Activated T-helper 1 cell treated with Interleukin-2 at 50 U/mL for 16 hours (primary cell): ENCODE measurements around the gene BRD9.

Experiments
- DNase-seq: peaks from one replicate; pipeline ENCODE4 v3.0.0-alpha.2; 2020; ENCODE audit warnings: low read depth

BRD9 gene

DNA sequence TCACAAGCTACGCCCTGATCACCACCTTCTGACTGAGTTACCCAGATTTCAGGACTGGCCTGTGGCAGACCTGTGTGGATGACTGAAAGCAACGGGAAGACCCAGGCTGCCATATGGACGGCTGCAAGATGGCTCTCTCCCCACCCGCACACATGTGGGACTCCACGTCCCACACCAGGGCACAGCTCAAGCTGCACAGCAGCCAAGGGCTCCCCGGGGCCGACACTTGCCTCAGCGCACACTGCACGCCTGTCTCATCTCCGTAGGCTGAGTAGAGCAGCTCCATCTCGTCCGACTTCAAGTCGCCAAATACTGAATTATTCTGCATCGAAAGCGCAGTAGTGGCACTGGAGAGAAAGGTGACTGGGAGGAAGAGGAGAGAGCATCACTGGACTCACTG is 14.5 kb downstream of the BRD9 start:
- DNase-seq: no peak

DNA sequence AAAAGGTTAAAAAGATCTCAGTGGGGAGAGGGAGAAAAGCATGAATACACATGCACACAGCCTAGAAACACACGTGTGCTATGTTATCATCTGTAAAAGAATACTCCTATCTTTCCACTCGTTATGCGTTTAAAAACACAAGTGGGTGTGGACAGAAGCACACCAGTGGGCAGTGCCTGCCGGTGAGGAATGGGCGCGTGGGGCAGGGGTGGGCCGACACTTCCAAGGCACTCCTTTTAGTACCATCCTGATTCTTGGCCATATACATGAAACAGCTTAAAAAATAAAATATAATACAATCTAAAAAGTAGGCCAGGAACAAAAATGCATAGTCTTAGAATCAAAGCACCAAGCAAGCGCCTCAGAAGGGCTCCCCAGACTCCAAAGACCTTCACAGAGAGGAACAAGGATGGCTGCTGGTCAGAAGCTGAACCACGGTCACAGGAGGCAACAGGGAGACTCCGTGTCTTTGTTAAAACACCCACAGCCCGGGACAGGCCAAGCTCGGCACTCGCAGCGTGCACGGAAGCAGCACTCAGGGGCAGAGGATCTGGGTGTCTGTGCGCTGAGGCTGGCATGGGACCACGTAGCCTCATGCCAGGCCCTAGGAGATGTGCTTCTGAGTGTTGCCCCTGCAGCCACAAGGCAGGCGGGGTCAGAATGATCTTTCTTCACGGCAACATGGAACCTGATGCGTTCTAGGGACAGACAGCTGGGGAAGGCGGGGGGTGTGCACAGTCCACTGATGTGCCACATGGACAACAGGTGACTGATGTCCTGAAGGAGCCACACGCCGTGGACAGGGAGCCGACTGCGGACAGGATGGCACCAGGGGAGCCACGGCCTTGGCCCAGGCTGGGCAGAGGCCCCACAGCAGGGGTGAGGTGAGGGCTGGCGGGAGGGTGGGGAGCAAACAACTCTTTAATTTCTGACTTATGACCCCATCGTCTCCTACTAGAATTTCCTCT is 15.9 kb downstream of the BRD9 start:
- no peak for DNase-seq

DNA sequence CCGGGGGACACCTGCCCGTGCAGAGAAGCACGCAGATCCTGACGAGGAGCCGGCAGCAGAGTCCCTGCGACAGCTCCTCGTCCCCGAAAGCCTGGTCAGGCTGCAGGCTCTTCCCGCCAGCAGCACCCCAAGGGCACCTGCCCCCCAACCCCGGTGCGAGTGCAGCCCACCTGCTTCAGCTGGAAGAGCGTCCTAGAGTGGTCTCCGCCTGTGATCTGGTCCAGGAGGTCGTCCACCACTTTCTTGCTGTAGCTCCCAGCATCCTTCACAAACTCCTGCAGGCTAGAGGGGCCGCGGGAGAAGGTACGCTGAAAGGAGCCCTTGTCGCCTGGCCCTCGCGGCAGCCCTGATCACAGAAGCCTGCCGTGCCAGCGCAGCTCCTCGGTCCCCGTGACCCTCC is 16.7 kb downstream of the BRD9 start:
- DNase-seq: no peak

DNA sequence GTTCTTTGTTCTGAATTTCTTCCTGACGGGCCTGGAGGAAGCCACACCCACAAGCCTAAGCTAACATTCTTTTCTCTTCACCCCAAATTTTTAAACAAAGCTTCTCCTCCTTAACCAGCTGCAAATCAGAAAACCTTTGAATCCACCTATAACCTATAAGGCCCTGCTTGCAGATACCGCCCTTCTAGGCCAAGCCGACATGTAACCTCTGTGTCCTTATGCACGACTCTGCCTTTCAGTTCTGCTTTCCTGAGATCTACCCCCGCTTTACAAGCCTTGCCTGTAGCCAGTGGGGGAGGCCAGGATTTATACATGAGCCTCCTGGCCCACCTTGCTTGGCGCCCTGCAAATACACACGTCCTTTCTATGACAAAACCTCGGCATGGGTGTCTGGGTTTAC is 19.3 kb downstream of the BRD9 start:
- no peak for DNase-seq

DNA sequence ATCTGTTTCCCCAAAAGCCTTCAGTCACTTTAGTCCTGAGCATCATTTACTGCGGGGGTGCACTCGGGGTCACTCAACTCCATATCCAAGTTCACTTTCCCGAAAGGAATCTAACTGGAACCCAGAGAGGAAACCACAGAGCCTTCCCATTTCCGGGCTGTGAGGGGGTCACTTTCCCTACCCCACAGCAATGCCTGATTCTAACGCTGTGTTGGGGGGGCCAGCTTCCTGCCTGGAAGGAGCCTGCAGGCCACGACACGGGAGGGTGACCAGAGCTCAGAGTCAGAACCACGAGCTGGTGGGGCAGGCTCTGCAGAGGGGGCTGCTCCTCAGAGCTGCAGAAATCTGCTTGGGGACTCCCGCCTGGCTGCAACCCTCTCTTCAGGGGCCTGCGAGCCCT is 20.3 kb downstream of the BRD9 start:
- DNase-seq: no peak

DNA sequence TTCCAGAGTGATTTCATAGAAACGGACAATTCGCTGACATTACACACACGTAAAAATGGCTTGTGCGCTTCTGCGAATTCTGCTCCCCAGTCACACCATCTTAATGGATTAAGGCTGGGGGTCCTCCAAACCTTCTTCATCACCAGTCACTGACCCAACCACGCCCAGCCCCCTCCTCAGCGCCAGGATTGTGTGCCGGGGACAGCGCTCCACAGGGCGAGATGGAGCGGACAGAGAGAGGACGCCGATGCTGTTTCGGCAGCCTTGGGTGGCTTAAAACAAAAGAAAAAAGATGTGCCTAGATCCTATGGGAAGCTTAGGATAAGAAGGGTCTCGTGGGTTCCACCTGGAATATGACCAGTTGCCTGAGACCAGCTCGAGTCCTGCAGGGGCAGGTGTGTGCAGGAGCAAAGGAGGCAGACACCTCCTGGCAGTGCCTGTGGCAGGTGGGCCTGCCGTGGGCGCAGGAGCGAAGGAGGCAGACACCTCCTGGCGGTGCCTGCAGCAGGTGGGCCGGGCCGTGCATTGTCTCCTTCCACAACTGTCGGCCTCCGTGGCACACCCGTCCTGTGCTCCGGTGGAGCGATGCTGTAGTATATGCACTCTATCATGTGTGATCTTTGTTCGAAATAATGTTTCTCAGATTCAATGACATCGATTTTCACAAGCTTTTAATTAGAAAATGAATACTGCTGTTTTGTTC is 20.9 kb downstream of the BRD9 start:
- no peak for DNase-seq

DNA sequence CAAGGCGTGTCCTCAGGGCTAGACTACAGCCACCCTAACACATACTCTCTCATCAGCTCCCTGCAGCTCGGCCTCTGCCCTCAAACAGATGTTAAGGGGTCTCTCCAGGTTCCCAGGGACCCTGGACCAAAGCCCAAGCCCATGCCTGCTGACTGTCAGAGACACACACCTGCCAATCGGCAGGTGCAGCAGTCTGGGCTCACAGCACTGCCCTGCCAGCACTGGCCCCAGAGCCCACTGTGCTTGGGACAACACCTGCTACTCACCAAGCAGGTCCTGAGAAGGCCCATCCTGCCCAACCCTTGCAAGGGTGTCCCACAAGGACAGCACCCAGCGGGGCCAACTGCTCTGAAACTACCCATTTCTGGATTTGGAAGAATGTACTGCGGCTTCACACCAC is 21.6 kb downstream of the BRD9 start:
- DNase-seq: no peak

DNA sequence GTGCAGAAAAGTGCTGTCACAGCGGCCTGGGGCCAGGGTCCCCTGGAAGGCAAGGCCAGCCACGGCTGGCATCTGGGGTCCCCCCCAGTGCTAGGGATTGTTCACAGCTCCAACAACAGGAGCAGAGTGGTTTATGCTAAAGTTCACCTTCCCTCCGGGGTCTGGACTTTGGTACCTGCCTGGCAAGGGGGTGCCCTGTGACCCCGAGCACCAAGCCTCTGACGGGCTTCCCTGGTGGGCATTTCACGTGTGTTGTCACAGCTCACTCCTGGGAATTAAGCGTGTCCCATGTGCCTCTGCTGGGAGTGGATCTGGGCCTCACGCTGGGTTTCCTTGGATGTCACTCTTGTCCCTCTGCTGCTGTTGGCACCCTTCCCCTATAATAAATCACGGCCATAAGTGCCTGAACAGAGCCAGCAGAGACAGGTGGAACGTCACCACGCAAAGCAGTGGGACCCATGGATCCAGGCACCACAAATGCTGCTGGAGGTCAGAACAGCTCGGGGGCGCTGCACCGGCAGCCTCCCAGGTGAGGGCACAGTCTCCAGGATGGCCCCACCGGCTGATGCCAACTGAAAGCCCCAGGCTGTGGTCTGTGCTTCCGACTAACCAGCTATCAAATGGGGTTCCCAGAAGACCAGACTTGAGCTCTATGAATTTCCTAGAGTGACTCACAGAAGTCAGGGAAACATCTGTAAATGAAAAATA is 24.0 kb downstream of the BRD9 start:
- DNase-seq: no peak

DNA sequence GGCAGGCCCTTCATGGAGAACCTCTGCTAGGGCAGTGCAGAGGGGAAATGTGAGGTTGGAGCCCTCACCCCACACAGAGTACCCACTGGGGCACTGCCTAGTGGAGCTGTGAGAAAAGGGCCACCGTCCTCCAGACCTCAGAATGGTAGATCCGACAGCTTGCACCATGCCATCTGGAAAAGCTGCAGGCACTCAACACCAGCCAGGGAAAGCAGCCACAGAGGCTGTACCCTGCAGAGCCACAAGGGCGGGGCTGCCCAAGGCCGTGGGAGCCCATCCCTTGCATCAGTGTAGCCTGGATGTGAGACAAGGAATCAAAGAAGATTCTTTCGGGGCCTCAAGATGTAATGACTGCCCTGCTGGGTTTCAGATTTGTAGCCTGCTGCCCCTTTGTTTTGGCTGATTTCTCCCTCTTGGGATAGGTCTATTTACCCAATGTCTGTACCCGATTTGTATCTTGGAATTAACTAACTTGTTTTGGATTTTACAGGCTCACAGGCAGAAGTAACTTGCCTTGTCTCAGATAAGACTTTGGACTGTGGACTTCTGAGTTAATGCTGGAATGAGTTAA is 25.2 kb downstream of the BRD9 start:
- DNase-seq: no peak

DNA sequence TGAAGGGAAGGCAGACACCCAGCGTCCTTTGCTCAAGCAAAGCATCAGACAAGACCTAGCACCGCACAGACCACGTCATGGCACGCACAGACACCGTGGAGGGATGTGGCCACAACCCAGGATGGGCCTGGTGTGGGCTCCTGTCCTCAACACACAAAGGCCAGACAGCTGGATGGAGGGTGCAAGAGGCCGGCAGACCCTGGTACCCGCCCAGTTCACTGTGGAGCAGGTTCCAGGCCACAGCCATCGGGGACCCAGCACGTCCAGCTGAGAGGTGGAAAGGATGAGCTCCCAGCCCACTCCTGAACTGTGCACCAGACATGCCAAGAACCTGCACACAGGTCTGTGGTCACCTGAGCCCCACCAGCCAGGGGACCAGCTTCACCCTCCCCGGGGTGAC is 26.8 kb downstream of the BRD9 start:
- DNase-seq: no peak

DNA sequence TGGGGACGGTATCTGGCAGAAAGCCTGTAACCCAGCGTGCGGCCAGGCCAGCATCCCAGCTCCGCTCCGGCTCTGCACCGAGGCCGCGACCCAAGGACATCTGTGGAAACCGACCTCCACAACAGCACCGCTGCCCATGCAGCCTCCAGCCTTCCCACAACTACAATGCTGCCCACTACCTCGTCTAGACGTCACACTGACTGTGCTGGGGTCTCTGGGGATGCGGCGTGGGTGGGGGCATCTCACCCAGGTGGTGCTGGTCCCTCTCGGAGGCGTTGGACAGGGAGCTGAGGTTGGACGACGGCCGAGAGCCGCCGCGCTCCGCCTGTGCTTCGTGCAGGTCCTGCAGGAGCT is 27.5 kb downstream of the BRD9 start:
- DNase-seq: no peak

DNA sequence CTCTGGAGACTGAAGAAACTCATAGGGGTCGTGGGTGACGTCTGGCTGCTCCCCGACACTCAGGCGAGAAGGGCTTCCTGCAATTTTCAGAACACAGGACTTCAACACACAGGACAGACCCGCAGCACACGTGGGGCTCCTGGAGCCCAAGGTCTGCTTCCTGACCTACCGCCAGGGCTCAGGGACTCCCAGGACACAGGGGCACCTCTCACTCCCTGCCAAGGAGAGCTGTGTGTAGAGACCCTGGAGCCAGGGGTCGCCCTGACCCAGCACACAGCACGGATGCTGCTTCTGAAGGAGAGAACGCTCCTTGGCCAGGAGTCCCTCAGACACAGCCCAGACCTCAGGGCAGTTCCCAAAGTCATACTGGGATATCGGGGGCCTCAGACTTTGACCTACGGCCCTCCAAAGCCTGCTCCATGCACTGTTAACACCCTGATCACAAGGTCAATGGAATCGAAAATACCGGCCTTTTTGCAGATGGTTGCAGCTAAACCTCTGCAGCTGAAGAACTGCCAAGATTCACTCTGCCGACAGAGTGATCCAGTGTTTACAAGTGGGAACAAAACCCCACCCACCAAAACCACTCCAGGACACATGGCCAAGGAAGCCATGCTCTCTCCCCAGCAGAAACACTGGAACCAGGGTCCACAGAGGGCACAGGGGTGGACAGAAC is 28.0 kb downstream of the BRD9 start:
- DNase-seq: no peak

DNA sequence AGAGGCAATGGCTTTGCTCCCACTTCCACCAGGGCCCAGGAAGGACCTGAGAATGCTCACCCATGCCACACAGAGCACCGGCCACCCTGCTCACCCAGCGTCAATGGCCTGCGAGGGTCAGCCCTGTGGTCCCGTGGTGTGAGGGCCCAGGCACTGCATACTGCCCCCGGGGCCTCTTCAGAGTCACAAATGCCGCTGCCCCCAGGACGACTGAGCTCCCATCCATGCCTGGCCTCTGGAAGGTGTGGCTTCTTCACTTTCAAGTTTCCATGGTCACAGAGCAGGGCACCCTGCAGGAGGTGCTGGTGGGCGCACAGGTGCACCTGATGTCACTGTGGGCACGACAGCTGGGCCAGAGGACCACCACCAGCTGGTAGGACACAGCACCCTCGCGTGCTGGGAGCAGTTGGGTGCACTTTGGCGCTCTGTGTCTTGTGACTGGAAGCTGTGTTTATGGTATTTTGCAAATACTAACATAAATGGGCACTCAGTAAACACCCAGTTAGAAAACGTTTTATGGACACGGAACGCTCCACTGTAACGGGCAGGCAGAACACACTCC is 29.3 kb downstream of the BRD9 start:
- DNase-seq: no peak

DNA sequence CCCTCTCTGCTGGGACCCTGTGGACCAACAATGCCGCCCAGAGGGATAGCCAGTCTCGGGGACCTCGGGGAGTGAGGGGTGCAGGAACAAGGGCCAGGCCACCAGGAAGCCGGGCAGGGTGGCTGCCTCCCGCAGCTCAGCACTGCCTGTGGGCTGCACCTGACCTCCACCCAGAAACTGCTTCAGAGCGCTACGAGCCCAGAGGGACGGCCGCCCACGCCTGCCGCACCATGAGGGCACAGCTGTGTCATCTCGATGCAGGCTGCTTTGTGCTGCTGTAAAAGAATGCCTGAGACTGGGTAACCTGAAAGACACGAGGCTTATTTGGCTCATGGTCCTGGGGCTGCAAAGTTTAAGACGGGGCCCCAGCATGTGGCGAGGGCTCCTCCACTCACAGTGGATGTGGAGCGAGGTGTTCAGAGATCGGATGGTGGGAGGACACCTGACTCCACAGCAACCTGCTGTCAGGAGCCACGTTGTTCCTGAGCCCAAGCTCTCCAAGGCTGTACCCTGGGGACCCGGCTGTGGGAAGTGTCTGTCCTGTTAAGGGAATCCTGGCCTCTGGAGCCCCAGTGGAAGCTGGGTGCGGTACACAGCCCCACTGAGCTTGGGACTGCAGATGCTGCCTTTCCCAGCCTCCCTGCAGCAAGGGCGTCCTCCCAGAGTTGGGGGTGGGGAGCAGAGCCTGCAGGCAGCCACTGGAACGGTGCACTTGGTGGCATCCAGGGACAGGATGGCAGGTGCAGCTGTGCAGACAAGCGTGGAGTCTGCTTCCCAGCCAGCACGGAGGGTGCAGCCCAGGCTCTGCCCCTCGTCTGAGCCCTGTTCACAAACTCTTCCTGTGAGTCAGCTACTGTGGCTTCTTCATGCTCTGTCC is 30.0 kb downstream of the BRD9 start:
- no peak for DNase-seq

DNA sequence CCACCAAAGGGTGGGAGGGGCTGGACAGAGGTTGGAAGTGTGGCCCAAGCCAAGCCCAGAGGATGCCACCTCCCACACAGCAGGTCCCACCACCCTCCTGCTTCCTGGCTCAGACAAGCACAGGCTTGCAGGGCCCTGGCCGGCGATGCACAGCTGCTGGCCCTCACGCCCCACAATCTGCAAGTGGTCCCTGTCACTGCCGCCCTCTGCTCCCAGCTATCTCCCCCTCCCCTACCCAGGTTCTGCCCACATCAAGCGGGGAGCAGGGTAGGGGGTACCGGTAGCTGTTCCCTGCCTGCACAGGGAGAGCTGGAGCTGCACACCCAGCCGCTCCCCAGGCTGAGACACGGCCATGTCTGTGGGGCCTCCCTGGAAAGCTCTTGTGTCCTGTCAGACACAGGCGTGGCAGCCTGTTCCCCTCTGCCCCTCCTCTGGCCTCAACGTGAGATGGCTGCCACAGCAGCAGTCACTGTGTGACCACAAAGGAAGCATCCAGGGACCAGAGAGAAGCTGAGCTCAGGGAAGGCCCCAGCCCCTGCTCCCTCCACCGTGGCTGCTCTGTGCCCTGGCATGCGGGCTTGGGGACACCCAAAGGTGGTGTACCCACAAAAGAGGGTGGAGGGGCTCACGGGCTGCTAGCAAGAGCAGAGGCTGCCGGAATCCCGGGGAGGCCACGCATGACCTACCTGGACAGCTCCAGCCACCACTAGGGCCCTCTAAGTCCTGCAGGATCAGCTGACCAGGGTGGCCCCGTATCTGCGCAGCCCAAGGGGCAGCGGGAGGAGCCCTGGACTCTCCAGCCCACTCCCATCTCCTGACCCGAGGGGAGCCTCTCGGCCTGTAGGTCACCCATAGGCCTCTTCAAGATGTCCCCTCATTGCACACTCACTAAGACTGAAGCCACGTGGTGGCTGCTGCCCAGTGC is 30.9 kb downstream of the BRD9 start:
- DNase-seq: no peak

DNA sequence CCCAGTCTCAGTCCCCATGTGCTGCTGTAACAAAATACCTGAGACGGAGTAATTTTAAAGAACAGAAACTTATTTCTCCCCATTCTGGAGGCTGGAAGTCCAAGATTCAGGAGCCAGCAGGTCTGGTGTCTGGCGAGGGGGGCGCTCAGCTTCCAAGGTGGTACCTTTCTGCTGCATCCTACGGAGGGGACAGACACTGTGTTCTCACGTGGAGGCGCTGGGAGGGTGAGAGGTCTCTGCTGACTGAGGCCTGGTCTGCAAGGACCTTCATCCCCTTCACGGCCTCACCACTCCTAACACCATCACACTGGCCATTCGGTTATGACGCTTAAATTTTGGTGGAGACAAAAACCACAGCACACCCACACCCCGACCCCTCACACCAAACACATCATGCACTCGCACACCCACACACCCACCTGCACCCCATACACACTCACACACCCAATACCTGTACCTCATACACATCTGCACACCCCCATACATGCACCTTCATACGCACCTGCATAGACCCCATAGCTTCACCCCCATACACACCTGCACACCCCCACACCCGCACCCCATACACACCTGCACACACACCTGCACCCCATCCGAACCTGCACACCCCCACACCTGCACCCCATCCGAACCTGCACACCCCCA is 32.0 kb downstream of the BRD9 start:
- DNase-seq: no peak

DNA sequence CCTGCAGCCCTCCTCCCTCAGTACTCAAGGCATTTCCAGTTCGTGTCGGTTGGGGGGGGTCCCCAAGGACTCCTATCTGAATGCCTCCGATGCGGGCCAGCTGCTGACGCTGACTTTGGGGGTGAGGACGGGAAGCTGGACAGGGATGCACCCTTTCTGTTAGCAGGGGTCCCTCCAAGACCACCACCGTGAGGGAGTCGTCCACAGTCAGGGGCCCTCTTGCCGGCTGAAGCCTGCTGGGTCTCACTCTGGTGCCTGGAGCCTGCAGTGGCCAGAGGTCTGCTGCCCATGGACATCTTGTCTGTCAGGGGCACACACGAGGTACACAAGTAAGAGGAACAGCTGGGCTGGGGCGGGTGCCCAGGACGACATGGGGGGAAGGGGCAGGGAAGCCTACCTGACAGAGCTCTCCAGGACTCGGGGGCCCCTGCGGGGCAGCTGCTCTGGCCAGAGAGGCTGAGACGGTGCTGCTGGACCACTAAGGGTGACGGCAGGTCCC is 32.8 kb downstream of the BRD9 start:
- DNase-seq: no peak

DNA sequence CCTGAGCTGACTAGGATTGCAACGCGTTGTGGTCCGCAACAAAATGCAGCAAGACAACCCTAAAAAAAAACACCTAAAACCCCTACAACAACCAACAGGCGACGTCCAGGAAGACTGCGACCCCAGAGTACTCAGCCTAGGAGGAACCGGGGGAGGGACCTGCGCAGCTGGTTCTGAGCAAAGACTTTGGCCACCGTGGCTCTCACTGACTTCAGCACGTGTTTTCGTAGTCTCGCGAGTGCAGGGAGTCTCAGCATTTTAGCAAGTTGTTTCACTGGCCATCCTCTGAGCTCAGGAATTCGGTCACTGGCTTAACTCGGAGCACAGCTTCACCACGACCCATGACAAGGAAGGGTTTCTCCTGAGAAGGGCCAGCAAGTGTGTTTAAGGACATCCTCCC is 33.2 kb downstream of the BRD9 start:
- DNase-seq: no peak

DNA sequence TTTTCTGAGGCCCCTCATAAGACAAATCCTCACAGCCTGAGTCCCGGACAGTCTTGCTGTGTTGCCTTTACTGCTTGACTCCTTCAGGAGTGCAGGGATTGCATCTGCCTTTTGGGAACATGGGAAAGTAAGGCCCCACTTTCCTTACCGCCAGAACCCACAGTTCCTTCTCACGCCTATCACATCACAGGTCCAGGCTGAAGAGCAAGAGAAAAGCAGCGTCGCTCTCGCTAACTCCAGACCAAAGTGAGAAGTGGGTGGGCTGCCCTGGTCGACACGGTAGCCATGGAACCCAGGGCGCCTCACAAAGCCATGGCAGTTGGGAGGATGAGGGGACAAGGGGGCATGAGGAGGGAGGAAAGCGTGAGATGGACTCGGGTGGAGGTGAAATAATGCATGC is 33.9 kb downstream of the BRD9 start:
- no peak for DNase-seq
